Hepatocyte (in vitro differentiated cells): ENCODE measurements around the gene BCAP31. TPM values are rescaled to one million over a fixed set of nuclear protein-coding genes. Genes with fewer than 3 reads are reported as not detected.

Experiments
- DNase-seq: peaks from one replicate; pipeline ENCODE4 v3.0.0-alpha.2; 2016; ENCODE audit warnings: low spot score
- H2AFZ ChIP-seq: fragments of 200-600 bp; sonication (generic); 2 replicates; pipeline ENCODE4 v1.6.0; 2016; ENCODE audit warnings: antibody characterized with exemption, mild to moderate bottlenecking
- H3K27ac ChIP-seq: fragments of 200-600 bp; sonication (generic); 2 replicates; pipeline ENCODE4 v1.5.1; 2016; ENCODE audit warnings: mild to moderate bottlenecking
- H3K27me3 ChIP-seq: fragments of 200-600 bp; sonication (generic); 2 replicates; pipeline ENCODE4 v1.6.1; 2016
- H3K36me3 ChIP-seq: fragments of 200-600 bp; sonication (generic); replicated peaks from 2 replicates; pipeline ENCODE4 v1.5.1; 2016; ENCODE audit warnings: low read depth; ENCODE audit not compliant: insufficient read depth
- H3K4me1 ChIP-seq: fragments of 200-600 bp; sonication (generic); 2 replicates; pipeline ENCODE4 v1.5.1; 2016; ENCODE audit warnings: mild to moderate bottlenecking, moderate library complexity; ENCODE audit not compliant: insufficient read depth
- H3K4me2 ChIP-seq: fragments of 200-600 bp; sonication (generic); 2 replicates; pipeline ENCODE4 v1.6.0; 2016
- H3K4me3 ChIP-seq: fragments of 200-600 bp; sonication (generic); 2 replicates; pipeline ENCODE4 v1.5.1; 2016; ENCODE audit warnings: mild to moderate bottlenecking
- H3K79me2 ChIP-seq: fragments of 200-600 bp; sonication (generic); 2 replicates; pipeline ENCODE4 v1.6.0; 2017; ENCODE audit warnings: mild to moderate bottlenecking
- H3K9me2 ChIP-seq: fragments of 200-600 bp; sonication (generic); replicated peaks from 2 replicates; pipeline ENCODE4 v1.6.0; 2017; ENCODE audit warnings: mild to moderate bottlenecking; ENCODE audit not compliant: insufficient read depth
- H3K9me3 ChIP-seq: fragments of 200-600 bp; sonication (generic); 2 replicates; pipeline ENCODE4 v1.5.1; 2016; ENCODE audit warnings: low read depth, mild to moderate bottlenecking
- H4K20me1 ChIP-seq: fragments of 200-600 bp; sonication (generic); 2 replicates; pipeline ENCODE4 v1.6.0; 2016; ENCODE audit warnings: mild to moderate bottlenecking; ENCODE audit not compliant: insufficient read depth, poor library complexity, severe bottlenecking
- CTCF ChIP-seq: fragments of 200-600 bp; sonication (generic); IDR thresholded peaks from 2 replicates; pipeline ENCODE4 v1.5.1; 2016; ENCODE audit warnings: antibody characterized with exemption, mild to moderate bottlenecking; ENCODE audit not compliant: poor library complexity
- EZH2 ChIP-seq: fragments of 200-600 bp; sonication (generic); IDR thresholded peaks from 2 replicates; pipeline ENCODE4 v1.6.1; 2016; ENCODE audit warnings: antibody characterized with exemption, mild to moderate bottlenecking, borderline replicate concordance
- EZH2phosphoT487 ChIP-seq: fragments of 200-600 bp; sonication (generic); IDR thresholded peaks from one replicate; pipeline ENCODE4 v1.6.1; 2018; ENCODE audit warnings: antibody characterized with exemption, mild to moderate bottlenecking, low read depth, moderate library complexity; ENCODE audit not compliant: unreplicated experiment, severe bottlenecking
- WGBS: methylation state at CpG from one replicate; pipeline ENCODE4 v1.1.6; 2016; ENCODE audit warnings: low lambda C conversion rate; ENCODE audit errors: missing lambda C conversion rate; 5-methylcytosine and 5-hydroxymethylcytosine counted together
- polyA plus RNA-seq: library from polyadenylated mRNA; unstranded; fragments of >200 nt; fragmentation: Nextera tagmentation; extraction: Ambion mirVana; gene quantifications from 2 replicates; pipeline ENCODE4 v1.2.1, GENCODE V29; 2016
- total RNA-seq: library from RNA; depleted of rRNA; stranded (reverse); fragments of >200 nt; gene quantifications from 2 replicates; pipeline ENCODE4 v1.2.3, GENCODE V29; 2014

The BCAP31 gene
- total and polyA plus RNA-seq, 2 experiments from 2014 or later, result 146 to 351 TPM

DNA sequence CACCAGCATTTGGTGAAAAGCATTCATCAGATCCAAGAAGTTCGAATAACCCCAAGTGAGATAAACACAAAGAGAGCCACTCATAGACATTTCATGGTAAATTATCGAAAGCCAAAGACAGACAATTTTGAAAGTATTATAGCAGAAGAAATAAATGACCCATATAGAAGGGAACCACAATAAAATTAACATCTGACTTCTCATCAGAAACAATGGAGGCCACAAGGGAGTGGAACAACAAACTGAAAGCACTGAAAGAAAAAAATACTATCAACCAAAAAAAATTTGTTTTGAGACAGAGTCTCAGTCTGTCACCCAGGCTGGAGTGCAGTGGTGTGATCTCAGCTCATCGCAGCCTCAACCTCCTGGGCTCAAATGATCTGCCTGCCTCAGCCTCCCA, 64.9 kb downstream of the BCAP31 start:
- no peaks in the 10 kb centered on the region for H3K9me3 ChIP-seq

GRCh38 chrX:153657161-153657560, 67.0 kb downstream of the BCAP31 start:
- 84% methylated on average over 9 of the region's 9 CpGs for WGBS
- DNase-seq, result no peak
- TF ChIP-seq EZH2phosphoT487 (no peak), CTCF (no peak), EZH2 (no peak)

More for the DNA sequence above, 64.9 kb downstream of the BCAP31 start:
- Histone ChIP-seq H3K36me3 (no peaks in the 10 kb centered on the region), H3K4me2 (no peak overlapping the region), H3K4me3 (no peak overlapping the region), H3K4me1 (no peaks in the 10 kb centered on the region), H3K9me2 (no peaks in the 10 kb centered on the region), H3K79me2 (no peaks in the 10 kb centered on the region), H3K27ac (no peak overlapping the region), H3K27me3 (peaks cover 12% of the 10 kb centered on the region), H4K20me1 (no peaks in the 10 kb centered on the region), H2AFZ (no peak overlapping the region)
- WGBS, result 69% methylated on average over 3 of the region's 3 CpGs
- no peak for TF ChIP-seq CTCF
- DNase-seq, result no peak

GRCh38 chrX:153653556-153653955, 70.6 kb downstream of the BCAP31 start:
- WGBS, result 92% methylated on average over 2 of the region's 2 CpGs
- Histone ChIP-seq H3K36me3 (no peaks in the 10 kb centered on the region), H3K9me2 (no peaks in the 10 kb centered on the region), H4K20me1 (no peaks in the 10 kb centered on the region), H3K4me2 (no peak overlapping the region), H3K79me2 (no peaks in the 10 kb centered on the region), H3K27ac (no peak overlapping the region), H3K27me3 (peaks cover under 1% of the 10 kb centered on the region), H3K4me1 (no peaks in the 10 kb centered on the region), H3K4me3 (no peak overlapping the region), H2AFZ (no peak overlapping the region), H3K9me3 (no peaks in the 10 kb centered on the region)
- TF ChIP-seq CTCF (no peak), EZH2phosphoT487 (no peak), EZH2 (no peak)
- DNase-seq, result no peak

More at GRCh38 chrX:153657161-153657560, 67.0 kb downstream of the BCAP31 start:
- H3K4me1 ChIP-seq, result no peaks in the 10 kb centered on the region
- peaks cover 12% of the 10 kb centered on the region for H3K27me3 ChIP-seq
- no peak overlapping the region for H2AFZ ChIP-seq
- no peak overlapping the region for H3K4me3 ChIP-seq
- no peaks in the 10 kb centered on the region for H3K9me3 ChIP-seq
- no peak overlapping the region for H3K4me2 ChIP-seq
- H3K9me2 ChIP-seq, result no peaks in the 10 kb centered on the region
- H3K79me2 ChIP-seq, result no peaks in the 10 kb centered on the region
- no peak overlapping the region for H3K27ac ChIP-seq
- no peaks in the 10 kb centered on the region for H3K36me3 ChIP-seq
- H4K20me1 ChIP-seq, result no peaks in the 10 kb centered on the region

- H3K27ac ChIP-seq, result no peak overlapping the region
- WGBS, result 89% methylated on average over 8 of the region's 9 CpGs
- H3K4me2 ChIP-seq, result no peak overlapping the region
- TF ChIP-seq EZH2 (no peak), CTCF (no peak), EZH2phosphoT487 (no peak)
- no peak overlapping the region for H2AFZ ChIP-seq
- H4K20me1 ChIP-seq, result no peaks in the 10 kb centered on the region
- no peak overlapping the region for H3K4me3 ChIP-seq
- no peaks in the 10 kb centered on the region for H3K79me2 ChIP-seq
- no peaks in the 10 kb centered on the region for H3K9me2 ChIP-seq
- H3K9me3 ChIP-seq, result no peaks in the 10 kb centered on the region
- H3K36me3 ChIP-seq, result no peaks in the 10 kb centered on the region
- DNase-seq, result no peak
- H3K4me1 ChIP-seq, result no peaks in the 10 kb centered on the region
- H3K27me3 ChIP-seq, result peaks cover 4% of the 10 kb centered on the region
Measured at GRCh38 chrX:153651540-153652079, 72.6 kb downstream of the BCAP31 start.
